ENCODE measurements around the gene RXRA. TPM values are rescaled to one million over a fixed set of nuclear protein-coding genes. Genes with fewer than 3 reads are reported as not detected.

Gene RXRA
- total and polyA plus RNA-seq, 2 of the 13 experiments (the other 11 are each of a cell fraction or from before 2014, with no cell fraction given): 18.9 to 29.2 TPM

DNA sequence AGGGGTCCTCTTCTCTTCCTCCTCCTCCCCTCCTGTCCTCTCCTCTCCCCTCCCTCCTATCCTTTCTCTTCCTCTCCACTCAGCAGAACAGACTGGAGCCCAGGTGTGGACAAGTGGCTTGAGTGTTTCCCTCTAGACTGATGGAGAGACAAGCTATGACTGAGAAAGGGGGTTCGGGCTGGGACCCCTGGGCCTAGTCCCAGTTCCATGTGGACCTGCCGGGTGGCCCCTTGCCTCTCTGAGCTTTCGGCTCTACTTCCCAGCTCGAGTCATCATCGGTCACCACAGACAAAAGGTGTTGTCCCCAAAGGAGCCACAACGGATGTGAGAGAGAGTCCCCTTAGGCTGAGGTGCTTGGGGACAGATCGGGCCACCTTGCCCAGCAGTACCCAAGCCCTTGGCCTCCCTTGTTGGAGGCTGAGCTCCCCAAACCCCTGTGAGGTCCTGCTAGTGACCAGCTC, 3.4 kb upstream of the RXRA start:
- no peak for ATAC-seq

DNA sequence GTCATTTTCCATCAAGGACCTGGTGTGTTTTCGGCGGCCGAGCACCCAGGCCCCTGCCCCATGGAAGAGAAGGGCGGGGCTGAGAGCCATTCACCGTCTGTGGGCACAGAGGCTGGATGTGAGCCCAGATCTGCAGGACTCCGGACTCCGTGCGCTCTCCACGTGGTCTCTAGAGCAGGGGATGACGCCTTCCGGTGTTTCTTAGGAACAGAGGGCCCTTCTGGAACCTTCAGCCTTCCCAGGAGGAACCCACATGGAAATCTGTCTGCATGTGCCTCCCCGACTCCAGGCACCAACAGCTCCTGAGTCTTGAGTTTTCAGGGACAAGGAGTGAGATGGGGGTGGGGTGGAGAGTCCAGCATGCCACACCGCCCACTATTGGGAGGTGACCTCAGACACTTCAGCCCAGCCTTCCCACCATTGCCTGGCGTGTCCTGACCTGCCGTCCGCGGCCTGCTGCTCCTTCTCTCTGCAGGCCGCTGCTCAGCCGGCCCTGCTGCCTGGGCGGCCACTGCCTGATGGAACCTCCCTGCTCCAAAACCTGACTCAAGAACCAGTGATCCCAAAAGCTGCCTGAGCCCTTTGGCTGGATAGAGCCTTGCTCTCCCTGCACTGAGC, 2.4 kb upstream of the RXRA start:
- FAIRE-seq (peak; percentile 36), ATAC-seq (no peak), DNase-seq (ENCODE audit: low spot score) (peak; percentile 61)
- intact Hi-C loops (cut with micrococcal nuclease; ENCODE audit: unreplicated experiment) (loop anchor here (5.0 to 10.0 kb wide), 2 partner anchors 57 to 149 kb away; no protein-coding TSS in a partner anchor), in situ Hi-C loops (cut with HindIII; ENCODE audit: extremely low pct_ligation_motif_present, low pct_unique_long_range_greater_than_20kb) (loop anchor here (10.0 kb wide), 1 partner anchor 159 kb away; the partner anchor contains the start of gene RNU6ATAC)
- WGBS (ENCODE audit: low lambda C conversion rate): 5% methylated on average over 14 of the region's 20 CpGs
- no peak overlapping the region for H2AFZ ChIP-seq (ENCODE audit: low read length)
- no peaks in the 10 kb centered on the region for H3K36me3 ChIP-seq (replicated peaks in 1 of 2; ENCODE audit: control insufficient read depth in 1 of 2, insufficient read depth in 2 of 2, low read length in 2 of 2)
- H3K9ac ChIP-seq (ENCODE audit: insufficient read depth, low read depth, low read length): peak overlapping the region; percentile 16; the same call in 1 of the 2 replicates
- H3K27ac ChIP-seq (ENCODE audit: extremely low read length, insufficient read depth, low read length): peak overlapping the region; percentile 19
- no TSS peak for BruUV-seq (replicated peaks)
- H3K27me3 ChIP-seq (ENCODE audit: control insufficient read depth in 1 of 2, insufficient read depth in 2 of 2, low read length in 2 of 2): peaks cover 5 to 6% of the 10 kb centered on the region in 2 experiments; a peak in 4 of 5 replicates
- H3K4me3 ChIP-seq (replicated peaks in 1 of 3; ENCODE audit: insufficient read depth in 1 of 3, low read depth in 2 of 3, low read length in 3 of 3): peak overlapping the region in 1 of 3 experiments; percentile 40; a peak in 2 of 6 replicates
- POLR2A ChIA-PET: interaction anchor here (0.6 to 1.4 kb wide), 2 partner anchors 9 to 356 kb away, joined by 4 to 5 read pairs; no protein-coding TSS in a partner anchor
- H3K9me3 ChIP-seq (ENCODE audit: low read length): no peaks in the 10 kb centered on the region
- peaks cover 19% of the 10 kb centered on the region for H3K79me2 ChIP-seq (ENCODE audit: insufficient read depth, low read length)
- CTCF ChIA-PET (ENCODE audit: low intra/inter-chr PET ratio, low total read pairs): no interaction called here
- peak overlapping the region; percentile 50 for H3K4me2 ChIP-seq (ENCODE audit: low read depth, low read length)
- peaks cover 77% of the 10 kb centered on the region for H3K4me1 ChIP-seq (ENCODE audit: insufficient read depth, low read length)
- H4K20me1 ChIP-seq (ENCODE audit: insufficient read depth, low read length): no peaks in the 10 kb centered on the region
- TF ChIP-seq ZNF121 (CRISPR knock-in tag; IDR thresholded peaks at IDR 0.05) (peak; percentile 19; the same call in 1 of the 2 replicates), ZNF879 (CRISPR knock-in tag; IDR thresholded peaks at IDR 0.05) (peak; percentile 90; the same call in 1 of the 2 replicates), ZNF607 (CRISPR knock-in tag; IDR thresholded peaks at IDR 0.05; ENCODE audit: borderline replicate concordance) (peak; percentile 95), ZSCAN20 (CRISPR knock-in tag; IDR thresholded peaks at IDR 0.05; ENCODE audit: borderline replicate concordance) (peak; percentile 82; the same call in 1 of the 2 replicates), ZNF205 (CRISPR knock-in tag; IDR thresholded peaks at IDR 0.05) (peak; percentile 28; the same call in 1 of the 2 replicates), ZSCAN22 (CRISPR knock-in tag; IDR thresholded peaks at IDR 0.05) (no peak), PHF20 (CRISPR knock-in tag; IDR thresholded peaks at IDR 0.05) (no peak), JARID2 (CRISPR knock-in tag; IDR thresholded peaks at IDR 0.05; ENCODE audit: insufficient replicate concordance) (no peak)
- TF ChIP-seq, protein P1, sequence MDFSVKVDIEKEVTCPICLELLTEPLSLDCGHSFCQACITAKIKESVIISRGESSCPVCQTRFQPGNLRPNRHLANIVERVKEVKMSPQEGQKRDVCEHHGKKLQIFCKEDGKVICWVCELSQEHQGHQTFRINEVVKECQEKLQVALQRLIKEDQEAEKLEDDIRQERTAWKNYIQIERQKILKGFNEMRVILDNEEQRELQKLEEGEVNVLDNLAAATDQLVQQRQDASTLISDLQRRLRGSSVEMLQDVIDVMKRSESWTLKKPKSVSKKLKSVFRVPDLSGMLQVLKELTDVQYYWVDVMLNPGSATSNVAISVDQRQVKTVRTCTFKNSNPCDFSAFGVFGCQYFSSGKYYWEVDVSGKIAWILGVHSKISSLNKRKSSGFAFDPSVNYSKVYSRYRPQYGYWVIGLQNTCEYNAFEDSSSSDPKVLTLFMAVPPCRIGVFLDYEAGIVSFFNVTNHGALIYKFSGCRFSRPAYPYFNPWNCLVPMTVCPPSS (IDR thresholded peaks at IDR 0.05): no peak
- TF ChIP-seq, protein P2, sequence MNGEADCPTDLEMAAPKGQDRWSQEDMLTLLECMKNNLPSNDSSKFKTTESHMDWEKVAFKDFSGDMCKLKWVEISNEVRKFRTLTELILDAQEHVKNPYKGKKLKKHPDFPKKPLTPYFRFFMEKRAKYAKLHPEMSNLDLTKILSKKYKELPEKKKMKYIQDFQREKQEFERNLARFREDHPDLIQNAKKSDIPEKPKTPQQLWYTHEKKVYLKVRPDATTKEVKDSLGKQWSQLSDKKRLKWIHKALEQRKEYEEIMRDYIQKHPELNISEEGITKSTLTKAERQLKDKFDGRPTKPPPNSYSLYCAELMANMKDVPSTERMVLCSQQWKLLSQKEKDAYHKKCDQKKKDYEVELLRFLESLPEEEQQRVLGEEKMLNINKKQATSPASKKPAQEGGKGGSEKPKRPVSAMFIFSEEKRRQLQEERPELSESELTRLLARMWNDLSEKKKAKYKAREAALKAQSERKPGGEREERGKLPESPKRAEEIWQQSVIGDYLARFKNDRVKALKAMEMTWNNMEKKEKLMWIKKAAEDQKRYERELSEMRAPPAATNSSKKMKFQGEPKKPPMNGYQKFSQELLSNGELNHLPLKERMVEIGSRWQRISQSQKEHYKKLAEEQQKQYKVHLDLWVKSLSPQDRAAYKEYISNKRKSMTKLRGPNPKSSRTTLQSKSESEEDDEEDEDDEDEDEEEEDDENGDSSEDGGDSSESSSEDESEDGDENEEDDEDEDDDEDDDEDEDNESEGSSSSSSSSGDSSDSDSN (CRISPR knock-in tag; IDR thresholded peaks at IDR 0.05): no peak; the same call in 1 of the 2 replicates
- TF ChIP-seq, protein P3, sequence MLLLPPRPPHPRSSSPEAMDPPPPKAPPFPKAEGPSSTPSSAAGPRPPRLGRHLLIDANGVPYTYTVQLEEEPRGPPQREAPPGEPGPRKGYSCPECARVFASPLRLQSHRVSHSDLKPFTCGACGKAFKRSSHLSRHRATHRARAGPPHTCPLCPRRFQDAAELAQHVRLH (CRISPR knock-in tag; IDR thresholded peaks at IDR 0.05; ENCODE audit: borderline replicate concordance, low read depth): peak; percentile 95; the same call in 1 of the 2 replicates

More for the DNA sequence above, 3.4 kb upstream of the RXRA start:
- no peaks in the 10 kb centered on the region for H3K36me3 ChIP-seq (replicated peaks in 1 of 2; ENCODE audit: control insufficient read depth in 1 of 2, insufficient read depth in 2 of 2, low read length in 2 of 2)
- 39% methylated on average over 7 of the region's 7 CpGs for WGBS (ENCODE audit: low lambda C conversion rate)
- peak; percentile 16; the same call in 1 of the 2 replicates for TF ChIP-seq ZNF572 (CRISPR knock-in tag; IDR thresholded peaks at IDR 0.05)
- TF ChIP-seq ZNF264 (CRISPR knock-in tag; IDR thresholded peaks at IDR 0.05): no peak
- TF ChIP-seq ZFY (CRISPR knock-in tag; IDR thresholded peaks at IDR 0.05): no peak
- H3K27ac ChIP-seq (ENCODE audit: extremely low read length, insufficient read depth, low read length): no peak overlapping the region
- peaks cover 7 to 11% of the 10 kb centered on the region in 2 experiments; a peak in 4 of 5 replicates for H3K27me3 ChIP-seq (ENCODE audit: control insufficient read depth in 1 of 2, insufficient read depth in 2 of 2, low read length in 2 of 2)
- in situ Hi-C loops (cut with HindIII; ENCODE audit: extremely low pct_ligation_motif_present, low pct_unique_long_range_greater_than_20kb): loop anchor here (10.0 kb wide), 1 partner anchor 158 kb away; the partner anchor contains the start of gene RNU6ATAC
- H3K4me1 ChIP-seq (ENCODE audit: insufficient read depth, low read length): peaks cover 76% of the 10 kb centered on the region
- intact Hi-C loops (cut with micrococcal nuclease; ENCODE audit: unreplicated experiment): loop anchor here (5.0 to 10.0 kb wide), 2 partner anchors 56 to 148 kb away; no protein-coding TSS in a partner anchor
- H3K9me3 ChIP-seq (ENCODE audit: low read length): no peaks in the 10 kb centered on the region
- DNase-seq (ENCODE audit: low spot score): no peak
- peak overlapping the region; percentile 49; the same call in 1 of the 2 replicates for H3K4me2 ChIP-seq (ENCODE audit: low read depth, low read length)
- H3K79me2 ChIP-seq (ENCODE audit: insufficient read depth, low read length): peaks cover 10% of the 10 kb centered on the region
- no TSS peak for BruUV-seq (replicated peaks)
- H3K9ac ChIP-seq (ENCODE audit: insufficient read depth, low read depth, low read length): peak overlapping the region; percentile 33; the same call in 1 of the 2 replicates
- H4K20me1 ChIP-seq (ENCODE audit: insufficient read depth, low read length): no peaks in the 10 kb centered on the region
- H2AFZ ChIP-seq (ENCODE audit: low read length): no peak overlapping the region
- peak overlapping the region in 1 of 3 experiments; percentile 29; a peak in 1 of 6 replicates for H3K4me3 ChIP-seq (replicated peaks in 1 of 3; ENCODE audit: insufficient read depth in 1 of 3, low read depth in 2 of 3, low read length in 3 of 3)
- CTCF ChIA-PET (ENCODE audit: low intra/inter-chr PET ratio, low total read pairs): no interaction called here
- POLR2A ChIA-PET: interaction anchor here (1.4 kb wide), 1 partner anchor 10 kb away, joined by 4 read pairs; no protein-coding TSS in a partner anchor
- FAIRE-seq: no peak
